Measurements from ENCODE around the gene NQO2.

Gene NQO2

GRCh38 chr6:2976571-2977085 lies 23.1 kb upstream of the NQO2 start:
- no peak for TF ChIP-seq CTCF (conservative IDR thresholded peaks at IDR 0.05; ENCODE audit: low read length)
- H3K4me3 ChIP-seq (ENCODE audit: low read length) = no peak overlapping the region
- peak; percentile 87 for DNase-seq (ENCODE audit: low read depth)

GRCh38 chr6:2977290-2977689 lies 22.4 kb upstream of the NQO2 start:
- no peak for DNase-seq (ENCODE audit: low read depth)
- no peak overlapping the region for H3K4me3 ChIP-seq (ENCODE audit: low read length)
- no peak for TF ChIP-seq CTCF (conservative IDR thresholded peaks at IDR 0.05; ENCODE audit: low read length)

GRCh38 chr6:2977799-2978590 lies 21.7 kb upstream of the NQO2 start:
- H3K4me3 ChIP-seq (ENCODE audit: low read length) = no peak overlapping the region
- TF ChIP-seq CTCF (conservative IDR thresholded peaks at IDR 0.05; ENCODE audit: low read length) = no peak
- no peak for DNase-seq (ENCODE audit: low read depth)

- DNase-seq (ENCODE audit: low read depth) = no peak
- TF ChIP-seq CTCF (conservative IDR thresholded peaks at IDR 0.05; ENCODE audit: low read length) = no peak
- H3K4me3 ChIP-seq (ENCODE audit: low read length) = no peak overlapping the region
These were observed 20.8 kb upstream of the NQO2 start for GRCh38 chr6:2978923-2979322.

- no peak for TF ChIP-seq CTCF (conservative IDR thresholded peaks at IDR 0.05; ENCODE audit: low read length)
- H3K4me3 ChIP-seq (ENCODE audit: low read length) = no peak overlapping the region
- DNase-seq (ENCODE audit: low read depth) = no peak
These were observed 19.8 kb upstream of the NQO2 start for GRCh38 chr6:2979819-2980464.

GRCh38 chr6:2980465-2980855 lies 19.2 kb upstream of the NQO2 start:
- DNase-seq (ENCODE audit: low read depth) = no peak
- no peak overlapping the region for H3K4me3 ChIP-seq (ENCODE audit: low read length)
- TF ChIP-seq CTCF (conservative IDR thresholded peaks at IDR 0.05; ENCODE audit: low read length) = no peak

Measured in AG10803 (cell line).